Liver (tissue), 9 donors: ENCODE measurements around the gene AP3S1. TPM values are rescaled to one million over a fixed set of nuclear protein-coding genes. Genes with fewer than 3 reads are reported as not detected.

ENCODE experiments used
- DNase-seq: peaks from one replicate; pipeline ENCODE4 v3.0.0-alpha.2; 2017; ENCODE audit warnings: low spot score
- H3K27ac ChIP-seq, 2 donors: one replicate each; pipeline ENCODE4 v1.7.0; 2013; ENCODE audit warnings: inconsistent platforms in 2 of 2, low read length in 2 of 2, control low read depth in 1 of 2, low read depth in 1 of 2, mild to moderate bottlenecking in 1 of 2
- H3K27me3 ChIP-seq, 4 donors: one replicate each; pipeline versions ENCODE4 v1.6.1 to v1.7.0; 2013; ENCODE audit warnings: low read length in 3 of 4, inconsistent platforms in 1 of 4, mild to moderate bottlenecking in 1 of 4, moderate library complexity in 1 of 4; ENCODE audit not compliant: control insufficient read depth in 4 of 4, insufficient read depth in 4 of 4
- H3K36me3 ChIP-seq, 4 donors: one replicate each; pipeline versions ENCODE4 v1.6.1 to v1.7.0; 2013; ENCODE audit warnings: low read length in 3 of 4, mild to moderate bottlenecking in 3 of 4, low read depth in 1 of 4, moderate library complexity in 1 of 4; ENCODE audit not compliant: control insufficient read depth in 4 of 4, insufficient read depth in 3 of 4
- H3K4me1 ChIP-seq, 4 donors: one replicate each; pipeline versions ENCODE4 v1.6.1 to v1.7.0; 2013; ENCODE audit warnings: low read length in 3 of 4, mild to moderate bottlenecking in 3 of 4, moderate library complexity in 1 of 4; ENCODE audit not compliant: control insufficient read depth in 4 of 4, insufficient read depth in 4 of 4
- H3K4me3 ChIP-seq, 3 donors: one replicate each; pipeline versions ENCODE4 v1.6.1 to v1.7.0; 2013; ENCODE audit warnings: low read length in 3 of 3, control low read depth in 1 of 3, low read depth in 1 of 3, mild to moderate bottlenecking in 1 of 3
- H3K9ac ChIP-seq, 2 donors: one replicate each; pipeline ENCODE4 v1.7.0; 2013; ENCODE audit warnings: low read length in 2 of 2, mild to moderate bottlenecking in 2 of 2, moderate library complexity in 2 of 2, control low read depth in 1 of 2, low read depth in 1 of 2
- H3K9me3 ChIP-seq, 4 donors: one replicate each; pipeline versions ENCODE4 v1.6.1 to v1.7.0; 2013; ENCODE audit warnings: low read length in 3 of 4; ENCODE audit not compliant: control insufficient read depth in 4 of 4
- CTCF ChIP-seq: fragments of 150-350 bp; IDR thresholded peaks from 2 replicates; pipeline ENCODE4 v1.5.1; 2017; ENCODE audit warnings: improper control_type of control experiment, low read depth, low read length; ENCODE audit not compliant: missing input control
- EGR1 ChIP-seq, 2 donors: IDR thresholded peaks; 2 replicates each; pipeline ENCODE4 v1.6.1; 2016 to 2018; ENCODE audit warnings: antibody characterized with exemption in 2 of 2, low read depth in 2 of 2
- FOXA1 ChIP-seq: IDR thresholded peaks from 2 replicates; pipeline ENCODE4 v1.6.1; 2016; ENCODE audit warnings: antibody characterized with exemption
- FOXA2 ChIP-seq: IDR thresholded peaks from 2 replicates; pipeline ENCODE4 v1.6.1; 2016; ENCODE audit warnings: antibody characterized with exemption
- GABPA ChIP-seq, 2 donors: IDR thresholded peaks in 1 of 2; conservative IDR thresholded peaks in 1 of 2; 2 replicates each; pipeline ENCODE4 v1.6.1; 2016; ENCODE audit warnings: antibody characterized with exemption in 2 of 2, mild to moderate bottlenecking in 1 of 2, moderate library complexity in 1 of 2
- HNF4A ChIP-seq, 2 donors: conservative IDR thresholded peaks; 2 replicates each; pipeline ENCODE4 v1.6.1; 2016; ENCODE audit warnings: antibody characterized with exemption in 2 of 2, mild to moderate bottlenecking in 2 of 2
- HNF4G ChIP-seq: IDR thresholded peaks from 2 replicates; pipeline ENCODE4 v1.6.1; 2016; ENCODE audit warnings: antibody characterized with exemption
- JUND ChIP-seq, 2 donors: IDR thresholded peaks; 2 replicates each; pipeline ENCODE4 v1.6.1; 2016; ENCODE audit warnings: antibody characterized with exemption in 2 of 2
- MAX ChIP-seq: IDR thresholded peaks from 2 replicates; pipeline ENCODE4 v1.6.1; 2016; ENCODE audit warnings: antibody characterized with exemption
- NR2F2 ChIP-seq: IDR thresholded peaks from 2 replicates; pipeline ENCODE4 v1.6.1; 2016; ENCODE audit warnings: antibody characterized with exemption
- RAD21 ChIP-seq, 2 donors: IDR thresholded peaks; 2 replicates each; pipeline ENCODE4 v1.6.1; 2016; ENCODE audit warnings: antibody characterized with exemption in 2 of 2, mild to moderate bottlenecking in 2 of 2
- SP1 ChIP-seq: IDR thresholded peaks from 2 replicates; pipeline ENCODE4 v1.6.1; 2018; ENCODE audit warnings: antibody characterized with exemption, mild to moderate bottlenecking
- TAF1 ChIP-seq: conservative IDR thresholded peaks from 2 replicates; pipeline ENCODE4 v1.6.1; 2016; ENCODE audit warnings: antibody characterized with exemption, mild to moderate bottlenecking
- YY1 ChIP-seq: IDR thresholded peaks from 2 replicates; pipeline ENCODE4 v1.6.1; 2016; ENCODE audit warnings: antibody characterized with exemption, mild to moderate bottlenecking
- WGBS: extraction: QIAGEN DNeasy Blood & Tissue Kit; methylation state at CpG from one replicate; pipeline ENCODE4 v1.1.7; 2013; 5-methylcytosine and 5-hydroxymethylcytosine counted together
- polyA plus RNA-seq, 2 donors: library from polyadenylated mRNA; stranded (reverse) in 1 of 2; unstranded in 1 of 2; fragments of 200-250 nt in 1 of 2; fragments of >200 nt in 1 of 2; fragmentation: Nextera tagmentation in 1 of 2; extraction: Ambion mirVana in 1 of 2; gene quantifications; one replicate each; pipeline versions ENCODE4 v1.2.1 to v1.2.3, GENCODE V29; 2013 to 2015
- total RNA-seq, 2 donors: library from RNA; depleted of rRNA; stranded (reverse); fragments of >200 nt; gene quantifications; one replicate each; pipeline ENCODE4 v1.2.3, GENCODE V29; 2014
- TF ChIP-seq, protein P1 (sequence below): IDR thresholded peaks from 2 replicates; pipeline ENCODE4 v1.6.1; 2016; ENCODE audit warnings: antibody characterized with exemption
- TF ChIP-seq, protein P2 (sequence below): IDR thresholded peaks from 2 replicates; pipeline ENCODE4 v1.6.1; 2016; ENCODE audit warnings: antibody characterized with exemption
- TF ChIP-seq, protein P3 (sequence below): IDR thresholded peaks from 2 replicates; pipeline ENCODE4 v1.6.1; 2016; ENCODE audit warnings: antibody characterized with exemption, mild to moderate bottlenecking
- donor health status: healthy.
- donor health status: healthy.
- donor health status: healthy.
- donor health status: healthy.
- donor health status: healthy.

Gene AP3S1
- total and polyA plus RNA-seq, 4 donors, result 32.7 to 52.7 (median 40.9) TPM

GRCh38 chr5:115962565-115963402 is 121.0 kb downstream of the AP3S1 start:
- Histone ChIP-seq H3K9ac (no peak overlapping the region), H3K27me3 (peaks cover 0 to 21% (median 8%) of the 10 kb centered on the region in 4 donors), H3K4me1 (peaks cover 0 to 18% (median 7%) of the 10 kb centered on the region in 4 donors), H3K4me3 (peak overlapping the region in 2 of 3 donors; percentile 6 to 46), H3K9me3 (peaks cover 0 to 5% (median 0%) of the 10 kb centered on the region in 4 donors), H3K36me3 (no peaks in the 10 kb centered on the region), H3K27ac (no peak overlapping the region)
- 4% methylated on average over 71 of the region's 71 CpGs for WGBS
- no peak for DNase-seq
- TF ChIP-seq RAD21 (IDR thresholded peaks at IDR 0.05), result no peak
- no peak for TF ChIP-seq CTCF
- TF ChIP-seq, protein P1, sequence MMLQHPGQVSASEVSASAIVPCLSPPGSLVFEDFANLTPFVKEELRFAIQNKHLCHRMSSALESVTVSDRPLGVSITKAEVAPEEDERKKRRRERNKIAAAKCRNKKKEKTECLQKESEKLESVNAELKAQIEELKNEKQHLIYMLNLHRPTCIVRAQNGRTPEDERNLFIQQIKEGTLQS, result no peak
- TF ChIP-seq, protein P2, sequence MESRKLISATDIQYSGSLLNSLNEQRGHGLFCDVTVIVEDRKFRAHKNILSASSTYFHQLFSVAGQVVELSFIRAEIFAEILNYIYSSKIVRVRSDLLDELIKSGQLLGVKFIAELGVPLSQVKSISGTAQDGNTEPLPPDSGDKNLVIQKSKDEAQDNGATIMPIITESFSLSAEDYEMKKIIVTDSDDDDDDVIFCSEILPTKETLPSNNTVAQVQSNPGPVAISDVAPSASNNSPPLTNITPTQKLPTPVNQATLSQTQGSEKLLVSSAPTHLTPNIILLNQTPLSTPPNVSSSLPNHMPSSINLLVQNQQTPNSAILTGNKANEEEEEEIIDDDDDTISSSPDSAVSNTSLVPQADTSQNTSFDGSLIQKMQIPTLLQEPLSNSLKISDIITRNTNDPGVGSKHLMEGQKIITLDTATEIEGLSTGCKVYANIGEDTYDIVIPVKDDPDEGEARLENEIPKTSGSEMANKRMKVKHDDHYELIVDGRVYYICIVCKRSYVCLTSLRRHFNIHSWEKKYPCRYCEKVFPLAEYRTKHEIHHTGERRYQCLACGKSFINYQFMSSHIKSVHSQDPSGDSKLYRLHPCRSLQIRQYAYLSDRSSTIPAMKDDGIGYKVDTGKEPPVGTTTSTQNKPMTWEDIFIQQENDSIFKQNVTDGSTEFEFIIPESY, result no peak
- no peak for TF ChIP-seq JUND (IDR thresholded peaks at IDR 0.05)
- TF ChIP-seq GABPA (IDR thresholded peaks at IDR 0.05 in 1 of 2, conservative IDR thresholded peaks at IDR 0.05 in 1 of 2), result no peak
- TF ChIP-seq FOXA1, result no peak
- no peak for TF ChIP-seq FOXA2
- no peak for TF ChIP-seq NR2F2
- no peak for TF ChIP-seq SP1
- TF ChIP-seq TAF1, result no peak
- TF ChIP-seq YY1, result no peak
- no peak for TF ChIP-seq HNF4A (conservative IDR thresholded peaks at IDR 0.05)

GRCh38 chr5:115963566-115963965 is 121.8 kb downstream of the AP3S1 start:
- Histone ChIP-seq H3K4me1 (peaks cover 0 to 18% (median 7%) of the 10 kb centered on the region in 4 donors), H3K27ac (no peak overlapping the region), H3K9me3 (no peaks in the 10 kb centered on the region), H3K4me3 (no peak overlapping the region), H3K27me3 (peaks cover 0 to 18% (median 8%) of the 10 kb centered on the region in 4 donors), H3K36me3 (no peaks in the 10 kb centered on the region), H3K9ac (no peak overlapping the region)
- DNase-seq, result no peak
- WGBS, result 25% methylated on average over 17 of the region's 17 CpGs
- TF ChIP-seq CTCF, result no peak
- no peak for TF ChIP-seq TAF1
- no peak for TF ChIP-seq NR2F2
- no peak for TF ChIP-seq EGR1 (IDR thresholded peaks at IDR 0.05; ENCODE audit: low read depth in 2 of 2)
- no peak for TF ChIP-seq SP1
- no peak for TF ChIP-seq RAD21 (IDR thresholded peaks at IDR 0.05)
- no peak for TF ChIP-seq MAX
- no peak for TF ChIP-seq FOXA1
- no peak for TF ChIP-seq HNF4G
- TF ChIP-seq, protein P3, sequence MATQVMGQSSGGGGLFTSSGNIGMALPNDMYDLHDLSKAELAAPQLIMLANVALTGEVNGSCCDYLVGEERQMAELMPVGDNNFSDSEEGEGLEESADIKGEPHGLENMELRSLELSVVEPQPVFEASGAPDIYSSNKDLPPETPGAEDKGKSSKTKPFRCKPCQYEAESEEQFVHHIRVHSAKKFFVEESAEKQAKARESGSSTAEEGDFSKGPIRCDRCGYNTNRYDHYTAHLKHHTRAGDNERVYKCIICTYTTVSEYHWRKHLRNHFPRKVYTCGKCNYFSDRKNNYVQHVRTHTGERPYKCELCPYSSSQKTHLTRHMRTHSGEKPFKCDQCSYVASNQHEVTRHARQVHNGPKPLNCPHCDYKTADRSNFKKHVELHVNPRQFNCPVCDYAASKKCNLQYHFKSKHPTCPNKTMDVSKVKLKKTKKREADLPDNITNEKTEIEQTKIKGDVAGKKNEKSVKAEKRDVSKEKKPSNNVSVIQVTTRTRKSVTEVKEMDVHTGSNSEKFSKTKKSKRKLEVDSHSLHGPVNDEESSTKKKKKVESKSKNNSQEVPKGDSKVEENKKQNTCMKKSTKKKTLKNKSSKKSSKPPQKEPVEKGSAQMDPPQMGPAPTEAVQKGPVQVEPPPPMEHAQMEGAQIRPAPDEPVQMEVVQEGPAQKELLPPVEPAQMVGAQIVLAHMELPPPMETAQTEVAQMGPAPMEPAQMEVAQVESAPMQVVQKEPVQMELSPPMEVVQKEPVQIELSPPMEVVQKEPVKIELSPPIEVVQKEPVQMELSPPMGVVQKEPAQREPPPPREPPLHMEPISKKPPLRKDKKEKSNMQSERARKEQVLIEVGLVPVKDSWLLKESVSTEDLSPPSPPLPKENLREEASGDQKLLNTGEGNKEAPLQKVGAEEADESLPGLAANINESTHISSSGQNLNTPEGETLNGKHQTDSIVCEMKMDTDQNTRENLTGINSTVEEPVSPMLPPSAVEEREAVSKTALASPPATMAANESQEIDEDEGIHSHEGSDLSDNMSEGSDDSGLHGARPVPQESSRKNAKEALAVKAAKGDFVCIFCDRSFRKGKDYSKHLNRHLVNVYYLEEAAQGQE, result no peak
- TF ChIP-seq JUND (IDR thresholded peaks at IDR 0.05), result no peak
